CD4-positive, alpha-beta T cell treated with Interleukin-12 subunit alpha and Interleukin-12 subunit beta, for 1 hour (primary cell): ENCODE data around the gene ERAP2.
"Not testable (repeated sequence)": the region's sequence is repeated elsewhere in the genome, so short reads cannot be mapped to it uniquely, and the experiment has no call there.

Experiments used
- DNase-seq: peaks from one replicate; pipeline ENCODE4 v3.0.0-alpha.2; 2020

ERAP2 gene

DNA sequence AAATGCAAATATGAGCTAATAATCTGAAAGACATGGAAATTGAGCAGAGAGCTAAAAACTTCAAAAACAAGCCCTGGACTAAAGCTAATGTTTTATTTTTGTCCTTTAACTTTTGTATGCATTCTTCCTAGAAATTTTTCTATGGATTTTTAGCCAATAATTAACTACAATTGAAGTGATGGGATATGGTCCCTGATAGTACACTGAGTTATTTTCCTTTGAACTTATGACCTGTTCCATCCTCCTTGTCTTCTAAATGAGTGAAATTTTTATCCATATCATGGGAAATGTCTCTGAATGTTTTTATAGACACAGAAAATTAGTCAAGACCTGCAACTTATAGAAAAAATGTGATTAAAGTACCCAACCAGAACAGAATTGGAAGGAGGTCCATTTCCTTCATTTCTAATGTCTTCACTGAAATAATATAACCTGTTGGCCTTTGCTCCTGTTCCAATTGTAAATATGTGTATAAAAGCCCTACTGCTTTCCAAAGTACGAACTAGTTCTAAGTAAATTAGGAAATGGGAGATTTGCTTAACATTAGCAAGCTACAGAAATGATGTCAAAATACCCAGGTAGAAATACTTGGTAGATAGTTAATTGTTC is 11.3 kb upstream of the ERAP2 start:
- no peak for DNase-seq

GRCh38 chr5:96868603-96869371 is 7.5 kb upstream of the ERAP2 start:
- DNase-seq, result peak; percentile 72

DNA sequence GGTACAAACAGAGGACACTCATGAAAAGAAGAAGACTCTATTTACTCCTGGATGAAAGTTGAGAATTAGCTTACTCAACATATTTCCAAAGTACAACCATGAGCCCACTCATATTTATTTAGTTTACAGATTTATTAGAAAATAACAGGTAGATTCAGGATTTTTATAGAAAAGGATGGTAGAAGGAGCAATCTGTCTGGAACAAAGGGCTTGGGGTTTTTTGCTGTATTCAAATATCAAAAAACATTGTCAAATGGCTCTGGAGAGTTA is 7.0 kb upstream of the ERAP2 start:
- no peak for DNase-seq

DNA sequence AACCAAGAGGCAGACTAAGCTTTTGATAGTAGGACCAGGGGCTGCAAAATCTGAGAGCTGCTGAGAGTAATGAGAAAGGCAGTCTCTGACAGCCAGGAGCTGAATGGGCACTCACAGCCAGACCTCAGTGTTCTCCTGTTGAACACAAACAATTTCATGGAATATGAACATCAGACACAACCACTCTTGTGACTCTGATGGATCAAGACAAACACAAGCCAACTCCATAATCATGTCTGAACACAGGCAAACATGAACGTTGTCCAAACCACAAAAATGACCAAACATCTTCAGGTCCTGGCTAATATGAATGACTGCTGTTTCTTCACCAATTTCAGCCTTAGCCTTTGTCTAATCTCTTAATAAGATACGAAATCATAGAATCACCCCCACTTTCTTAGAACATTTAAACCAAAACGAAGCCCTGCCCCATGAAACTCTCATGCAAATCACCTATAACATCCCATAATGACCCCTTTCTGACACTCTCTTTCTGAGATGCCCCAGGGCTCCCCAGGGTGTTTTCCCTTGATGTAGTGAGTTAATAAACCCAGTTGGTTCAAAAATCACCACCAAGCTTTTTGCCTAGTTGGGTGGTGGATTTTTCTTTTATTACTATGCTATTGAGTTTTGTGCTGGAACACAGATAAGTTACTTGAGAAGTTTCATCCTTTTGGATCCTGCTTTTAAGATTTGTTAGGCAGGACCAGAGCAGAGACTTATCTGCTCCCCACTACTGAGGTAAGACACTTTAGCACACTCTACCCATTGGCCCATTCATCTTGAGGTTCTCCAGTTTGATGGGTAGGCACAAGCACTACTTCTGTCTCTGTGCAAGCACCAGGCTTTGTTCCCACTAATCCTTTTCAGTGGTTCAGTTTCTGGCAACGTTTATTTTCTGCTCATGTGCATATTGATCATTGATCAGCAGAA is 5.9 kb upstream of the ERAP2 start:
- DNase-seq, result no peak

DNA sequence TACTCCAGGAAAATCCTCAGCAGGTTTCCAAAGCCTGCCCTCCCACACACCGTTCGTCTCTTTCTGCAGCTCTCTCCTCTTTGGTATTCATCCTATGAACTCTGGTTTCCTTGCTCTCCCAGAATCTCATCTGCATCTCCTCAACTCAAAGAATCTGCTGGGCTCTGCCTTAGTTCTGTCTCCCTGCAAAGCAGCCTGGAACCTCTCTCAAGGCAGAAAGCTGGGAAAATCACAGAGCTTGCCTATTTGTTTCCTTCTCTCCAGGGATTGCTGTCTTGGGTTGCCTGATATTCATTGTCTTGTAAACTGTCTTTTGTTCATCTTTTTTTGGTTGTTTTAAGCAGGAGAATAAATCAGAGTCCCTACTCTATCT is 5.3 kb upstream of the ERAP2 start:
- no peak for DNase-seq

DNA sequence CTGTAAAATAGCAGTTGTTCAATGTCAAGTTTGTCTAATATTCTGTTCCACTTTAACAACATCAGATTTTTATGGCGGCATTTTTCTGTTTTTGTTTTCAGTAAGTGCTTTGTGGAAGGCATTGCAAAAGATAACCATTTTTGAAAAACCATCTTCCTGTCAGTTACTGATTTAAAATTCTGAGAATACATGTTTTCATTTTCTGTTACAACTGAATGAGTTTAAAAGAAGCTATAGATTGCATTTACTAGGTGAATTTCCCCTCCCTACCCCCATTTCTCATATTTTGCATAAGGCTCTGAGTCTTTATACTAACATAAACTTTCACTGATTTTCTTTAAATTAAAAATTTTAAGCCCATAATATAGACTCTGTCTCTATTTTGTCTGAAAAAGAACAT is 4.6 kb upstream of the ERAP2 start:
- no peak for DNase-seq

DNA sequence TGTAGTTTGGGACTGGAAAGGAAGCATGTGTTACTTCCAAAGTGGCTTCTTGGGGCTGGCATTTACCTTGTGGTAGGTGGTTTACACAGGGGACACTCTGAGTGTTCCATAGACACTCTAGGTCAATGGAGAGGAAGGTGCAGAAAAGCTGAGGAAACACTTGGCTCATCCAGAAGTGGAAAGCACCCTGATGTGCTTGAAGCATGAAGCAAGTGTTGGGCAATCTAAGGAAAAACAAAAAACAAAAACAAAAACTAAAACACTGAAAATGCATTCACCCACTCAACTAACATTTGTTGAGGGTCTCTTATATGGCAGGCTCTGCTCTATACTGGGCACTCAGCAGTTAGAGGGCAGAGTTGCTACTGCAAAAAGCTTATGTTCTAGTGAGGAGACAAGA is 2.9 kb upstream of the ERAP2 start:
- DNase-seq, result no peak

DNA sequence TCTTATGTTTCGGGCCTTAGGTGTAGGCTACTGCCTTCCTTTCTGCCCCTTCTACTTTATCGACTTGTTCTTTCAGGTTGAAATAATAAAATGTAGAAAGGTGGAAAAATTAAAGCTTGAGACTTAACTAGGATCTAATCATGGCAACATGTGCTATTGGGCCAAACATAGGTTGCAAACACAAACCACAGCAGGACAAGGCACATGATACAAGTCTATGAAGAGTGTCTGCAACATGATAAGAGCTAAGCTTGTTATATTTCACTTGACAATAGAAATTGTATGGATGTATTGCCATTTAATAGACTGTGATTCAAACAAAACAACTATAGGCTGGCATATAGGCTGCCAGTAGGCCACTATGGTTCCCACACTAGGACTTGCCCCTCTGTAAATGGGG is 1.7 kb upstream of the ERAP2 start:
- no peak for DNase-seq

GRCh38 chr5:96875791-96876291 is 459 bp upstream of the ERAP2 start:
- peak; percentile 38 for DNase-seq

DNA sequence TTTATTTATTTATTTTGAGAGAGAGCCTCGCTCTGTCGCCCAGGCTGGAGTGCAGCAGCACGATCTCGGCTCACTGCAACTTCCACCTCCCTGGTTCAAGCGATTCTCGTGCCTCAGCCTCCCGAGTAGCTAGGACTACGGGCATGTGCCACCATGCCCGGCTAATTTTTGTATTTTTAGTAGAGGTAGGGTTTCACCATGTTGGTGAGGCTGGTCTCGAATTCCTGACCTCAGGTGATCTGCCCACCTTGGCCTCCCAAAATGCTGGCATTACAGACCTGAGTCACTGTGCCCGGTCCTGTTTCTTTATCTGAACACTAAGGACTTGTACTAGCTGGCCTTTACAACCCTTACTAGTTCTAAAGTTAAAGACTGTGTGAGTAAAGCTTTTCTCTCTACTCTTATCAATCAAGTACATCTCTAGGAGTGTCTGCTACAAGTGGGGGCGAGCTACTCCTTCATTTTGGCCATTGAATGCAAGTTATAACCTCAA is 723 bp downstream of the ERAP2 start:
- not testable (repeated sequence) for DNase-seq

GRCh38 chr5:96879665-96880064 is 3.4 kb downstream of the ERAP2 start:
- DNase-seq, result no peak

- DNase-seq, result no peak
These were observed 4.3 kb downstream of the ERAP2 start for GRCh38 chr5:96880444-96881164.

- no peak for DNase-seq
These were observed 5.3 kb downstream of the ERAP2 start for GRCh38 chr5:96881511-96882115.

DNA sequence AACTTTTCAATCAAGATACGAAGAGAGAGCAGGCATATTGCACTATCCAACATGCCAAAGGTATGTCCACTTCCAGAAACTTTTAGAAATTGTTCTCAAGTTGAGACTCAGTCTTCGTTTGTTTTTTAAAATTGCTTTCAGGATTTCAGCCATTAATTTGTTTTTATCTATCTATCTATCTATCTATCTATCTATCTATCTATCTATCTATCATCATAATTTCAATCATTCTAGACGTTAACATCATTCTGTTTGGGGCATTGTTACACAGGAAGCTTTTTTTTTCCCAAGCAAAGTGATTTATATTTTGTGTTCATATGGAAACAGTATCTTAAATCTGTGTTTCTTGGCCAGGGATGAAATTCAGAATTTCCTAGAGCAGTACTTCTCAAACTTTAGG is 7.6 kb downstream of the ERAP2 start:
- DNase-seq, result no peak

DNA sequence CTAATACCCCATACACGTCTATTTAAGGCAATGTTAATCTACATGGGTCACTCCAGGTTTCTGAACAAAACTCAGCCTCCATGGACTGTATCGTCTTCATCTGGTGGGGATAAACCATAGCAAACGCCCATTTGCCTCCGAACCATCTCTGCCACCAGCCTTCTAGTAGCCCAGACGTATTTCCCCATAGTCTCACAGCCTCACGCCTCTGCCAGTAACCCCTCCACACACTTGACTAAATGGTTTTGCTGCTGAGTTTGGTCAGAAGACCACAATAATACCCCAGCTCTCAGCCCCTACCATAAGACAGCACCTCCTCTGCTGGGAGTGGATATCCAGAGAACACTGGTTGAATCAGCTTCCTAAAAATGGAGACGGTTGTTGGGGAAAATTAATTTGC is 8.7 kb downstream of the ERAP2 start:
- DNase-seq, result no peak

GRCh38 chr5:96885518-96886338 is 9.4 kb downstream of the ERAP2 start:
- DNase-seq, result peak; percentile 68

DNA sequence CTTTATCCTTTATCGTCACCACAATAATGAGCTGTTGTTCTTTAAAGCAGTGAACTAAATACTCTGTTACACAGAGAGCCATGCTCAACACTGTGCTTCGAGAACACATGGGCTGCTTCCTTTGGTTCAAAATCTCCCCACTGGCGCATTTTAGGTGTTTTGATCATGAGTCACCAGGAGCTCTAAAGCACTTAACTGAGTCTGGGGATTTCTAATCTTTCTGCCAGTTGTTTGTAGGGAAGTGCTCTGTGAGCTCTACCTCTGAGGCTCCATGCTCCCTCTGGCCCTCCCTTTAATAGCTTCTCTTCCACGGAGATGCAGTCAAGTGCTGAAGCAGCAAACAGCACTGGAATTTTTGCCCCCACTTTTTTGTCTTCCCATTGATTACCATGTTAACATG is 17.0 kb downstream of the ERAP2 start:
- no peak for DNase-seq

- DNase-seq, result peak; percentile 67
These were observed 20.0 kb downstream of the ERAP2 start for GRCh38 chr5:96896276-96896675.

GRCh38 chr5:96896806-96897205 is 20.5 kb downstream of the ERAP2 start:
- no peak for DNase-seq

GRCh38 chr5:96901384-96901783 is 25.1 kb downstream of the ERAP2 start:
- no peak for DNase-seq

- DNase-seq, result no peak
These were observed 25.5 kb downstream of the ERAP2 start for GRCh38 chr5:96901841-96902240.

- DNase-seq, result no peak
These were observed 26.6 kb downstream of the ERAP2 start for GRCh38 chr5:96902876-96903275.
